ENCODE results near the gene HRH1.
"Not testable (repeated sequence)": the region's sequence is repeated elsewhere in the genome, so short reads cannot be mapped to it uniquely, and the experiment has no call there.

The HRH1 gene

DNA sequence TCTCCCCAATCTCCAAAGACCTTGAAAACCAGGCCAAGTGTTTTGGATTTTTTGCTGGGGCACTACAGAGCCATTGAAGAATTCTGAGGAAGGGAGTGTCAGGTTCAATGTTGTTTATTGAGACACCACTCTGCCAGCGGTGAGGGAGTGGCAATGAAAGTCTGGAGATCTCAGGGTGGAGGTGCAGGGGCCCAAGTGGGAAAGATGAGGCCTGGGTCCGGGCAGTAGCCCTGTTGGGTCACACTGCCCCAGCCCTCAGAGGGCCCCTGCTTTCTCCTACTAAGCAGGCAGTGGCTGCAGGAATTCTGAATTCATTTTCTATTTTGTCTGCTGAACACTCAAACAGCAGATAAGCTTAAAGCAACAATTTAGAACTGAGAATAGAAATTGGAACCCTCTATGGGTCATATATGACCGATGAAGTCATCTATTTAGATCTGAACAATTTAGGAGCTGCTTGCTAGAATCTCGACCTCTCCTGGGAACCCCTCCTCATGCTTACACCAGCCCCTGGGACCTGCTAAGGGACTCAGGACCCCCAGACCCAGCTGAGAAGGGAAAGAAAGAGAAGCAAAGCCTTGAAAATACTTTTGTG, 17.9 kb downstream of the HRH1 start:
- DNase-seq (ENCODE audit: low read depth in 2 of 2): no peak

GRCh38 chr3:11173828-11174465, 19.7 kb downstream of the HRH1 start:
- no peak for DNase-seq (ENCODE audit: low read depth in 2 of 2)

GRCh38 chr3:11178421-11178820, 24.1 kb downstream of the HRH1 start:
- no peak for DNase-seq (ENCODE audit: low read depth in 2 of 2)

GRCh38 chr3:11184328-11184969, 30.2 kb downstream of the HRH1 start:
- not testable (repeated sequence) for DNase-seq (ENCODE audit: low read depth in 2 of 2)

DNA sequence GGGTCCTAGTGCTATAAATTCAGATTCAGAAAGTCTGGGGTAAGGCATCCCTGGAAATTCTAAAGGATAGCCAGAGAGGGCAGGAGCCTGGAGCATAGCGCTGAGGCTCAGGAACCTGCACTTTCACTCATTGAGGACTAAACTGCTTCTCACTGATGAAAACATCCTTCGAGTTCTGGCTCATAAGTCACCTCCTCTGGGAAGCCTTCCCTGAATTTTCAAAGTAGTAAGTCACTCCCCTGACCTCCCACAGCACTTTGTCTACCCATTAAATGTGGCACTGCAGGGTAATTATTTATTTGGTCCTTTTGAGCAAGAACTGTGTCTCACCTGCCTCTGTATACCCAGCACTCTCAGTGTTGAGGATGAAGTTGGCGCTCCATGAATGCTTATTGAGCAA, 30.9 kb downstream of the HRH1 start:
- no peak for DNase-seq (ENCODE audit: low read depth in 2 of 2)

- DNase-seq (ENCODE audit: low read depth in 2 of 2): no peak
These were observed 31.4 kb downstream of the HRH1 start for GRCh38 chr3:11185564-11186317.

GRCh38 chr3:11186318-11186692, 32.0 kb downstream of the HRH1 start:
- no peak for DNase-seq (ENCODE audit: low read depth in 2 of 2)

DNA sequence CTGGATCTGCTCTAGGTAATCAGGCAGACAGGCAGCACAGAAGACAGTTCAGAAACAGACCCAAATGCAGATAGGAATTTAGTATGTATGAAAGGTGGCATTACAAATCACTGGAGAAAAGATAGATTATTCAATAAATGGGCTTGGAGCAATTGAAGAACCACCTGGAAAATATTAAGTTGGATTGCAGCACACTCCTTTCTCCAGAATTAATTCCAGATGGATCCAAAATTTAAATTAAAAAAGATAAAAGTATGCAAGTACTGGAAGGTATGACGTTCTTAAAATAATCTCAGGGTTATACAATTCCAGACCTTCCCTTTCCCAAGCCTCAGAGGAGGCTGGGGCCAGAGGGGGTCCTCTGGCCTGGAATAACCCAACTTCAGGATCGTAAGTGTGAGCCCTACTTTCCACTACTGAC, 32.5 kb downstream of the HRH1 start:
- DNase-seq (ENCODE audit: low read depth in 2 of 2): no peak

GRCh38 chr3:11187681-11188080, 33.4 kb downstream of the HRH1 start:
- DNase-seq (ENCODE audit: low read depth in 2 of 2): no peak

- no peak for DNase-seq (ENCODE audit: low read depth in 2 of 2)
These were observed 33.9 kb downstream of the HRH1 start for GRCh38 chr3:11188231-11188630.

DNA sequence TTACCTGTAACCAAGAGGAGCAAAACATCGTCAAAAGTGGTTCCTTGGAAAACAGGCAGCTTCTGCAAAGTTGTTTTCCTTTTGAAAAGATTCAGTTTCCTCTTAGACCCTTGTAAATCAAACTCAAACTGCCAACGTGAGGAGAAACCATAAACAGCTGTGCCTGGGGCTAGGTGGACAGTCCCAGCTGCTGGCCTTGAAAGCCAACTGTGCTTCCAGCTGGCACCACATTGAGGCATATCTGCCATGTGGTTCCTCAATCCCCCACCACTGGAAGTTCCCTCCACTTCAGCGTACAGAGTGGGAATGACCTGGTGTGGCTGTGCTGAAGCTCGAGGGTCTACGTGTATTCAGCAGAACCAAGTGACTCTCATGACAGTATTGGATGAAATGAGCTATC, 40.9 kb downstream of the HRH1 start:
- DNase-seq (ENCODE audit: low read depth in 2 of 2): no peak

DNA sequence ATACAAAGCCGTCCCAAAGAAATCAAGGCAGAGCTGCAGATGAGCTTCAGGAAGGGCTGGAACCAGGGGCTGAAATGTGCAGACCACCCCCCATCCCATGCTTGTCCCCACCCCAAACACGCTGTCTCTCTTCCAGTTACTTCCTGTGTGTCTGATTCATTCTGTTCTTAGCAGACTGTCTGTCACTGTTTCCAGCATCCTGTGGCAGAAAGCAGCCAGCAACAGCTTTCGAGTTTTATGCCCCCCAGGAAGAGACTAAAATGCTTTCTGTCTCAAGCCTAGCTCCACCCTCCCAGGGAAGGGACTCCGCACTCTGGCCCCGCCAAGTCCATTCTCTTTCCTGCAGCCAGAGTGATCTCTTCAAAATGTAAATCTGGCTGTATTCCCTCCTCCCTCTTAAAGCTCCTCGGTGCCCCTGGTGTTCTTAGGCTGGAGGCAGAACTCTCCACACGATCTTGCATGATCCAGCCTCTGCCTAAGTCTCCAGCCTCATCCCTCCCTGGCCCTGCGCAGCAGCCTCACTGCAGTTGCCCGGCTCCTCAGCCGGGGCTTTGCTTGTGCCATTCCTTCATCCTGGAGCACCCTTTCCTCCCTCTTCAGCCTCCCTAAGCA, 41.5 kb downstream of the HRH1 start:
- no peak for DNase-seq (ENCODE audit: low read depth in 2 of 2)

- no peak for DNase-seq (ENCODE audit: low read depth in 2 of 2)
These were observed 43.2 kb downstream of the HRH1 start for GRCh38 chr3:11197484-11197883.

GRCh38 chr3:11198070-11198469, 43.8 kb downstream of the HRH1 start:
- no peak for DNase-seq (ENCODE audit: low read depth in 2 of 2)

DNA sequence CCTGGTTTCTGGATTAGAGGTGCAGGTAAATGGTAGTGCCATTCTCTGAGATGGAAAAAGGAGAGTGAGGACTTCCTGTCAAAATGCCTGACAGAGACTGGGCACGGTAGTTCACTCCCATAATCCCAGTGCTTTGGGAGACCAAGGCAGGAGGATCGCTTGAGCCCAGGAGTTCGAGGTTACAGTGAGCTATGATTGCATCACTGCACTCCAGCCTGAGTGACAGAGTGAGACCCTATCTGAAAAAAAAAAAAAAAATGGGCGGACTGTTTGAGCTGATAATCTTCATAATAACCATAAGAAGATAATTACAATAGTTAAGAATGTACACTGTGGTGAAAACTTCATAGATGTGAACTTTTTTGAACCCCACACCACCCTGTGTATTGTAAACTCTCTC, 44.2 kb downstream of the HRH1 start:
- DNase-seq (ENCODE audit: low read depth in 2 of 2): no peak

GRCh38 chr3:11199902-11200845, 45.9 kb downstream of the HRH1 start:
- DNase-seq (ENCODE audit: low read depth in 2 of 2): no peak

DNA sequence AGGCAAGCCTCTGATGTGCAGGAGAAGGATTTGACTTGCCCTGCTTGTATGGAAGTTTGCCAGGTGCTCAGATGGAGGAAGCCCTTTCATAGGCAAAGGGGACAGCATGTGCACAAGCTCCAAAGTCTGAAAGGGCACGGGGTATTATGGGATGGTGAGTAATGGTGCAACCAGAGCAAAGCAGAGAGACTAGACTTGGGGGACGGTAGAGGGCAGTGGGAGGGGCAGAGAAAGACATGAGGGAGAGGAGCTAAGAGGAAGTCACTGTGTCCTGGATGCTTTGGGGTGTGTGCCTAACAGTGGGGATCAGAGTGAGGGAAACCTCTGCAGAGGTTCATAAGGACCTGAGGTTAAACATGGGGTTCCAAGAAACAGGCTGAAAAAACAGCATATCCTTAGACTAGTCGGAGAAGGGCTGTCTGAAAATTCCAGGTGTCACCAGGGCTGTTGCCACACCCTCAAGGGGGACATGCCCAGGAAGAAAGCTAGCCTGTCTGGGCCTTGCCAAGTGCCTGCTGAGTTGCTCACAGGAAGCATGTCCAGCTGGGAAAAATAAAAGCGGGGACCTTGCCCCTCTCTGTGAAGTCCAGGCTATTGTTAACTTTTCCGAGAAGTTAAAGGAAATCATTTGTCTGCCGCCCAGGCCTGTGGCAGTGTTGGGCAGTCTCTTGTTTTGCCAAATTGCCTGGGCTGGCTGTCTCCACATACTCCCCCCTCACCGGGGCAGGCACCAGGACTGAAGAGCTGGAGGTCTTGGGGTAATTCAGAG, 47.1 kb downstream of the HRH1 start:
- DNase-seq (ENCODE audit: low read depth in 2 of 2): no peak

DNA sequence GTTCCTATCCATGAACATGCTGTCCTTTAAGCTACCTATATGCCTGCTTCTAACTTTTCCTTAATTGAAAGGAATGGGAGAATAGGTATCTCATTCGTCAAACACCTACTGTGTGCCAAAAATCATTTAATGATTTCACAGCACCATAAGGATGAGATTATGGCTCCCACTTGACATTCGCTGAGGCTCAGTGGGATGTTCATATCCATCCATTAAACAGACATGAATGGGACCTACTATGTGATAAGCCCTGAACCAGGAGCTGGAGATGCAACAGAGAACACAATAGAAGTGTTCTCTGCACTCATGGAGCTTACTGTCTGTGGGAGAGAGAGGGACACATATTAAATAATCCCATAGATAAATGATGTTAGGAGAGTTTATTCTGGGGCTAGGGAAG, 49.7 kb downstream of the HRH1 start:
- DNase-seq (ENCODE audit: low read depth in 2 of 2): no peak

GRCh38 chr3:11204697-11205348, 50.5 kb downstream of the HRH1 start:
- DNase-seq (ENCODE audit: low read depth in 2 of 2): no peak

DNA sequence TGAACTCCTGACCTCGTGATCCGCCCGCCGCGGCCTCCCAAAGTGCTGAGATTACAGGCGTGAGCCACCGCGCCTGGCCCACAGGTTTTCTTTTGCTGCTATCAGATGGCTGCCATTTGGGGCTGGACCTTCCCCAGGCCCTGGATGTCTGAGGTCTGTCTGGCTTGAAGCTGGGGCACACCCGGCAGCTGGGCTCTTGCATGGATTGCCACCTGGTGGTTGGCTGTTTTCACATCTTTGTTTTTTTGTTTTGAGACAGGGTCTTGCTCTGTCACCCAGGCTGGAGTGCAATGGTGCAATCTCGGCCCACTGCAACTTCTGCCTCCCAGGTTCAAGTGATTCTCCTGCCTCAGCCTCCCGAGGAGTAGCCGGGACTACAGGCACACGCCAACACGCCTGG, 51.6 kb downstream of the HRH1 start:
- not testable (repeated sequence) for DNase-seq (ENCODE audit: low read depth in 2 of 2)

Data from stimulated activated CD4-positive, alpha-beta T cell treated with anti-CD3 and anti-CD28 coated beads, Interleukin-1b, Interleukin-23, amount 100 ng/mL, for 1 hour (primary cell).